Trophoblast cell (in vitro differentiated cells and primary cell): ENCODE measurements around the gene FHOD3.

ENCODE experiments used
- DNase-seq, 2 donors: peaks; one replicate each; pipeline ENCODE4 v3.0.0-alpha.2; 2016
- H2AFZ ChIP-seq: 2 replicates; pipeline ENCODE4 v1.6.1; 2013; ENCODE audit warnings: low read length, moderate library complexity, mild to moderate bottlenecking; ENCODE audit not compliant: insufficient read depth, poor library complexity
- H2AK5ac ChIP-seq: 2 replicates; pipeline ENCODE4 v1.6.1; 2013; ENCODE audit warnings: mild to moderate bottlenecking, low read length
- H2BK120ac ChIP-seq: 2 replicates; pipeline ENCODE4 v1.6.1; 2013; ENCODE audit warnings: low read length, mild to moderate bottlenecking, moderate library complexity; ENCODE audit not compliant: insufficient read depth, poor library complexity
- H2BK12ac ChIP-seq: 2 replicates; pipeline ENCODE4 v1.6.1; 2013; ENCODE audit warnings: mild to moderate bottlenecking, low read length, moderate library complexity
- H2BK5ac ChIP-seq: 2 replicates; pipeline ENCODE4 v1.6.1; 2013; ENCODE audit warnings: low read length, low read depth, moderate library complexity, mild to moderate bottlenecking; ENCODE audit not compliant: poor library complexity
- H3K14ac ChIP-seq: 2 replicates; pipeline ENCODE4 v1.6.1; 2013; ENCODE audit warnings: mild to moderate bottlenecking, low read length
- H3K18ac ChIP-seq: 2 replicates; pipeline ENCODE4 v1.6.1; 2013; ENCODE audit warnings: mild to moderate bottlenecking, low read length
- H3K23ac ChIP-seq: 2 replicates; pipeline ENCODE4 v1.6.1; 2013; ENCODE audit warnings: low read length
- H3K27ac ChIP-seq: 2 replicates; pipeline ENCODE4 v1.5.1; 2013; ENCODE audit warnings: low read depth, mild to moderate bottlenecking, inconsistent platforms, low read length, moderate library complexity
- H3K27me3 ChIP-seq: 2 replicates; pipeline ENCODE4 v1.6.1; 2013; ENCODE audit warnings: inconsistent platforms, mild to moderate bottlenecking, low read length, moderate library complexity; ENCODE audit not compliant: insufficient read depth
- H3K36me3 ChIP-seq, 2 experiments: 1 replicate in 1 of 2; 2 replicates in 1 of 2; pipeline ENCODE4 v1.6.1; 2013; ENCODE audit warnings: low read length in 2 of 2, mild to moderate bottlenecking in 2 of 2, moderate library complexity in 1 of 2; ENCODE audit not compliant: insufficient read depth in 2 of 2, control insufficient read depth in 1 of 2
- H3K4ac ChIP-seq: 2 replicates; pipeline ENCODE4 v1.6.1; 2013; ENCODE audit warnings: low read depth, mild to moderate bottlenecking, low read length, moderate library complexity
- H3K4me1 ChIP-seq, 2 experiments: 1 replicate in 1 of 2; 2 replicates in 1 of 2; pipeline ENCODE4 v1.6.1; 2013; ENCODE audit warnings: low read length in 2 of 2, mild to moderate bottlenecking in 2 of 2, moderate library complexity in 1 of 2; ENCODE audit not compliant: insufficient read depth in 2 of 2, control insufficient read depth in 1 of 2
- H3K4me2 ChIP-seq: 2 replicates; pipeline ENCODE4 v1.6.1; 2013; ENCODE audit warnings: inconsistent platforms, mild to moderate bottlenecking, low read length, moderate library complexity
- H3K4me3 ChIP-seq: 2 replicates; pipeline ENCODE4 v1.5.1; 2013; ENCODE audit warnings: mild to moderate bottlenecking, low read depth, low read length, inconsistent platforms
- H3K79me1 ChIP-seq: one replicate; pipeline ENCODE4 v1.6.1; 2013; ENCODE audit warnings: low read length
- H3K79me2 ChIP-seq: 2 replicates; pipeline ENCODE4 v1.6.1; 2013; ENCODE audit warnings: low read length, mild to moderate bottlenecking; ENCODE audit not compliant: control insufficient read depth, insufficient read depth, poor library complexity
- H3K9ac ChIP-seq: 2 replicates; pipeline ENCODE4 v1.6.1; 2013; ENCODE audit warnings: mild to moderate bottlenecking, low read length
- H3K9me3 ChIP-seq: 2 replicates; pipeline ENCODE4 v1.6.1; 2013; ENCODE audit warnings: low read depth, mild to moderate bottlenecking, control low read depth, inconsistent platforms, low read length; ENCODE audit not compliant: insufficient read depth
- H4K12ac ChIP-seq: 2 replicates; pipeline ENCODE4 v1.6.1; 2013; ENCODE audit warnings: low read depth, mild to moderate bottlenecking, low read length, moderate library complexity
- H4K8ac ChIP-seq: 2 replicates; pipeline ENCODE4 v1.6.1; 2013; ENCODE audit warnings: low read depth, mild to moderate bottlenecking, low read length, moderate library complexity
- H4K91ac ChIP-seq: one replicate; pipeline ENCODE4 v1.6.1; 2013; ENCODE audit warnings: low read depth, mild to moderate bottlenecking, low read length, moderate library complexity
- WGBS: extraction: QIAGEN DNeasy Blood & Tissue Kit; methylation state at CpG from one replicate; pipeline ENCODE4 v1.1.7; 2013; ENCODE audit warnings: missing lambda C conversion rate; ENCODE audit not compliant: insufficient read length, insufficient coverage; ENCODE audit errors: extremely low coverage; 5-methylcytosine and 5-hydroxymethylcytosine counted together

Gene FHOD3

DNA sequence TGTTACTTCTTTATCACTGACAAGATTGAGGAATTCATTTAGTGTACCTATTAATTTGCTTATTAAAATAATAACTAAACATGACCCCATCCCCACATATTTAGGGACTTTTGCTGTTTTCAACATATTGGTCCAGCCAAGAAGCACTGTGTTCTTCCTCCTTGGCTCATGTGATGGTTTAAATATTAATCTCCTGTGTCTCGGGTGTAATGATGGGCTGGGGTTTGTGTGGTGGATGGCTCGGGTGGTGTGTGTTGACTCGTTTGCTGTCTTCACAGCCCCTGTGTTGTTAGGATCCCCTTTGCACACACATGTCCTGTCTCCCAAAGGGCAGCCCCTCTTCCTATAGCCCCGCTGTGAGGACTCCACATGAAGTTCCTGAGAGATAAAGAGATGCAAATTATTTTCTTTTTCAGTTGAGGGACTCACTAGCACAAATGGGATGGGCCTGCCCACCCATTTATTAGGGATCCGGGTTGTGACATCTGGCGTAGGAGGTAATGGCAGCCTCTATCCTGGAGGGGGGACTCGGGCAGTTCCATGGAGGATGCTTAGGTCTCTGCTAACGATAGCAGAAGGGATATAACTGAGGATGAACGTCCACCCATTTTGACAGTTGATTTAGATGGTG, 53.4 kb downstream of the FHOD3 start:
- peak overlapping the region; percentile 83 for H2AK5ac ChIP-seq
- peaks cover 4% of the 10 kb centered on the region for H3K79me2 ChIP-seq
- peak overlapping the region; percentile 63 for H3K14ac ChIP-seq
- H2BK5ac ChIP-seq: peak overlapping the region; percentile 46
- H3K4ac ChIP-seq: peak overlapping the region; percentile 72
- peak overlapping the region; percentile 68 for H2BK120ac ChIP-seq
- H3K4me1 ChIP-seq: peaks cover 20 to 29% of the 10 kb centered on the region in 2 experiments
- peaks cover 8% of the 10 kb centered on the region for H3K79me1 ChIP-seq
- no peak overlapping the region for H3K4me2 ChIP-seq
- no CpG with 5 or more reads among the region's 9 CpGs for WGBS
- DNase-seq: no peak
- H3K9ac ChIP-seq: no peak overlapping the region
- H3K4me3 ChIP-seq: no peak overlapping the region
- H2BK12ac ChIP-seq: peak overlapping the region; percentile 82
- H4K8ac ChIP-seq: peak overlapping the region; percentile 43
- peak overlapping the region; percentile 75 for H3K18ac ChIP-seq
- no peak overlapping the region for H4K12ac ChIP-seq
- peaks cover 2 to 10% of the 10 kb centered on the region in 2 experiments for H3K36me3 ChIP-seq
- H4K91ac ChIP-seq: peak overlapping the region; percentile 39
- no peak overlapping the region for H3K27ac ChIP-seq
- no peaks in the 10 kb centered on the region for H3K27me3 ChIP-seq
- no peak overlapping the region for H2AFZ ChIP-seq
- peaks cover 4% of the 10 kb centered on the region for H3K9me3 ChIP-seq
- H3K23ac ChIP-seq: no peak overlapping the region

DNA sequence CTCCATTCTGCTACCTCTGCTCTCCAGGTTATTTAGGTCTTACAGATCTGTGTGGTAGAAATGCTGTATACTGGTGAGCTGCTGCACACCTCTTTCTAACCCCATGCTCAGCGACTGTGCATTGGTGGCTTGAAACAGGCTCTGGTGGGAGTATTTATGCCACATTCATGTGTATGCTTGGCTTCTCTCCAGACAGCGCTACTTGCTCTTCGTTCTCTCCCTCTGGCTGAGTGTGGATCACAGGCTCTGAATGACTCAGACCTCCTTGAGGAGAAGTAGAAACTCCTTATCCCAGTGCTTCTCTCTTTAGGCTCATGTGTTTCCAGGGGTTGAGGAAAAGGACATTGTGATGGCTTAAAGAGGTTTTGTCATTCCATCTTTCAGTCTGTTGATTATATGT, 54.9 kb downstream of the FHOD3 start:
- no peak overlapping the region for H3K23ac ChIP-seq
- peaks cover 2 to 13% of the 10 kb centered on the region in 2 experiments for H3K36me3 ChIP-seq
- H3K14ac ChIP-seq: no peak overlapping the region
- no peak overlapping the region for H2BK120ac ChIP-seq
- H3K27ac ChIP-seq: no peak overlapping the region
- no peak overlapping the region for H4K91ac ChIP-seq
- H2AK5ac ChIP-seq: no peak overlapping the region
- no peak overlapping the region for H2BK12ac ChIP-seq
- DNase-seq: no peak
- H4K12ac ChIP-seq: no peak overlapping the region
- H4K8ac ChIP-seq: no peak overlapping the region
- no peak overlapping the region for H3K9ac ChIP-seq
- peaks cover 4% of the 10 kb centered on the region for H3K9me3 ChIP-seq
- peaks cover 20 to 29% of the 10 kb centered on the region in 2 experiments for H3K4me1 ChIP-seq
- no peak overlapping the region for H3K4me2 ChIP-seq
- H3K79me1 ChIP-seq: peaks cover 8% of the 10 kb centered on the region
- H2AFZ ChIP-seq: no peak overlapping the region
- H3K4me3 ChIP-seq: no peak overlapping the region
- H3K27me3 ChIP-seq: no peaks in the 10 kb centered on the region
- WGBS: no CpG with 5 or more reads among the region's 3 CpGs
- no peak overlapping the region for H2BK5ac ChIP-seq
- H3K18ac ChIP-seq: no peak overlapping the region
- H3K79me2 ChIP-seq: peaks cover 4% of the 10 kb centered on the region
- no peak overlapping the region for H3K4ac ChIP-seq

DNA sequence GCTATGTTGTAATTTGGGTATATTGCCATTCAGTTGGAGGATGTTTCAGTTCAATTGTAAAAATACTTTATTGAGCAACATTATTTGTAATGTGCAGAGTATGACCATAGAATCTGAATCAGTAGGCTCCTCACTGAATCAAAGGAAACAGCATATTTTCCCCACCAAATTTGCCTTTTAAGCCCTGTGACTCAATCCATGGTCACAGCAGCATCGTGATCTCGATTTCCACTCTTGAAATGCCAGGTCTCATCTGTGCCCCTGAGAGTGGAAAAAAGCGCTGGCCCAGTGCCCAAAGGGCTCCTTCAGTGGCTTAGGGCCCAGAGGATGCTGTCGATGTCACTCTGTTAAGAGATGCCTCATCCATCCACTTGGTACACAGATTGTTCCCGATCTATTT, 57.5 kb downstream of the FHOD3 start:
- Histone ChIP-seq H2BK5ac (no peak overlapping the region), H3K4me2 (no peak overlapping the region), H3K27me3 (no peaks in the 10 kb centered on the region), H4K91ac (no peak overlapping the region), H4K8ac (no peak overlapping the region), H2AFZ (no peak overlapping the region), H2BK12ac (no peak overlapping the region), H2AK5ac (no peak overlapping the region), H3K27ac (no peak overlapping the region), H3K4ac (no peak overlapping the region), H2BK120ac (no peak overlapping the region), H3K18ac (no peak overlapping the region), H3K4me1 (peaks cover 10 to 19% of the 10 kb centered on the region in 2 experiments), H3K9ac (no peak overlapping the region), H3K14ac (no peak overlapping the region), H3K79me2 (no peaks in the 10 kb centered on the region), H3K36me3 (peaks cover 7 to 19% of the 10 kb centered on the region in 2 experiments), H3K79me1 (peaks cover 6% of the 10 kb centered on the region), H4K12ac (no peak overlapping the region), H3K4me3 (no peak overlapping the region), H3K9me3 (no peaks in the 10 kb centered on the region), H3K23ac (no peak overlapping the region)
- no CpG with 5 or more reads among the region's 5 CpGs for WGBS
- DNase-seq: no peak

DNA sequence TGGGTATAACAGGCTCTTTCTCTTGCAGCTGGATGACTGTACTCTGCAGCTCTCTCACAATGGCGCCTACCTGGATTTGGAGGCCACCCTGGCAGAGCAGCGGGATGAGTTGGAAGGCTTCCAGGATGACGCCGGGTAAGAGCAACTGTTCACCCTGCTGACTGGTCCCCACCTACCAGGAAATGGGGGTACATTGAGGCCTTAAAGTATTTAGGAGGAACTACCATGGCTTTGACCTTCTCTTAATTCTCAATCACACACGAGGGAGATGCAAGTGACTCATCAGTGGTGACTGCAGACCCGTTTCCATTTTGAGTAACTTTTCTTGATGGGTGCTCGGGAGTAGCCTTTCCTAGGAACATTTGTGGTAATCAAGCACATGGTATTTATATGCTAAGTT, 58.0 kb downstream of the FHOD3 start:
- Histone ChIP-seq H4K8ac (no peak overlapping the region), H3K4ac (no peak overlapping the region), H3K9me3 (peaks cover 2% of the 10 kb centered on the region), H3K18ac (no peak overlapping the region), H4K12ac (no peak overlapping the region), H3K14ac (no peak overlapping the region), H3K23ac (no peak overlapping the region), H3K9ac (no peak overlapping the region), H4K91ac (no peak overlapping the region), H3K4me2 (no peak overlapping the region), H2AK5ac (no peak overlapping the region), H3K4me3 (no peak overlapping the region), H3K79me1 (peaks cover 3% of the 10 kb centered on the region), H3K79me2 (no peaks in the 10 kb centered on the region), H2BK5ac (no peak overlapping the region), H2AFZ (no peak overlapping the region), H3K36me3 (peaks cover 10 to 22% of the 10 kb centered on the region in 2 experiments), H3K27me3 (no peaks in the 10 kb centered on the region), H3K4me1 (peaks cover 5 to 13% of the 10 kb centered on the region in 2 experiments), H2BK120ac (no peak overlapping the region), H3K27ac (no peak overlapping the region), H2BK12ac (no peak overlapping the region)
- DNase-seq: no peak
- WGBS: no CpG with 5 or more reads among the region's 7 CpGs
